Bone marrow (tissue), 2 donors: ENCODE measurements around the gene PTPRN2.

Experiments
- DNase-seq, 2 donors: peaks; one replicate each; lab custom pipeline; 2025; lab: John Stamatoyannopoulos, UW

PTPRN2 gene

GRCh38 chr7:158013085-158013668 is 574.4 kb downstream of the PTPRN2 start:
- no peak for DNase-seq

GRCh38 chr7:158011941-158012340 is 575.7 kb downstream of the PTPRN2 start:
- DNase-seq: no peak

GRCh38 chr7:158010961-158011693 is 576.5 kb downstream of the PTPRN2 start:
- no peak for DNase-seq

GRCh38 chr7:158009886-158010285 is 577.7 kb downstream of the PTPRN2 start:
- DNase-seq: no peak

- no peak for DNase-seq
Observed at GRCh38 chr7:158008267-158008666, 579.4 kb downstream of the PTPRN2 start.

- no peak for DNase-seq
Observed at GRCh38 chr7:158007697-158008257, 579.8 kb downstream of the PTPRN2 start.

GRCh38 chr7:158006841-158007696 is 580.6 kb downstream of the PTPRN2 start:
- no peak for DNase-seq

- DNase-seq: no peak
Observed at GRCh38 chr7:158005531-158005930, 582.1 kb downstream of the PTPRN2 start.

- no peak for DNase-seq
Observed at GRCh38 chr7:158004123-158004490, 583.5 kb downstream of the PTPRN2 start.

GRCh38 chr7:158003441-158004122 is 584.0 kb downstream of the PTPRN2 start:
- no peak for DNase-seq

GRCh38 chr7:158002486-158003080 is 585.0 kb downstream of the PTPRN2 start:
- no peak for DNase-seq

- DNase-seq: no peak
Observed at GRCh38 chr7:158001621-158002320, 585.9 kb downstream of the PTPRN2 start.

- no peak for DNase-seq
Observed at GRCh38 chr7:158001003-158001402, 586.6 kb downstream of the PTPRN2 start.

- no peak for DNase-seq
Observed at GRCh38 chr7:158000160-158000559, 587.5 kb downstream of the PTPRN2 start.

- no peak for DNase-seq
Observed at GRCh38 chr7:157998884-157999552, 588.6 kb downstream of the PTPRN2 start.

GRCh38 chr7:157997471-157997870 is 590.2 kb downstream of the PTPRN2 start:
- no peak for DNase-seq

- DNase-seq: no peak
Observed at GRCh38 chr7:157997080-157997440, 590.6 kb downstream of the PTPRN2 start.

GRCh38 chr7:157996359-157997079 is 591.1 kb downstream of the PTPRN2 start:
- no peak for DNase-seq

GRCh38 chr7:157995815-157996214 is 591.8 kb downstream of the PTPRN2 start:
- DNase-seq: no peak

GRCh38 chr7:157994319-157994718 is 593.3 kb downstream of the PTPRN2 start:
- no peak for DNase-seq
